Muscle layer of duodenum (tissue), 2 donors: ENCODE results near the gene PTGER1.
"Not testable (repeated sequence)": the region's sequence is repeated elsewhere in the genome, so short reads cannot be mapped to it uniquely, and the experiment has no call there.

ENCODE experiments used
- H3K27ac ChIP-seq: one replicate; pipeline ENCODE4 v1.7.0; 2013; ENCODE audit warnings: mild to moderate bottlenecking, low read length
- H3K27me3 ChIP-seq: one replicate; pipeline ENCODE4 v1.7.0; 2013; ENCODE audit warnings: low read depth, mild to moderate bottlenecking, control low read depth, low read length
- H3K36me3 ChIP-seq, 2 donors: one replicate each; pipeline ENCODE4 v1.7.0; 2013; ENCODE audit warnings: low read length in 2 of 2, control low read depth in 1 of 2, mild to moderate bottlenecking in 1 of 2; ENCODE audit not compliant: insufficient read depth in 2 of 2, control insufficient read depth in 1 of 2
- H3K4me1 ChIP-seq, 2 donors: one replicate each; pipeline ENCODE4 v1.7.0; 2013; ENCODE audit warnings: low read length in 2 of 2, mild to moderate bottlenecking in 2 of 2, control low read depth in 1 of 2, moderate library complexity in 1 of 2; ENCODE audit not compliant: insufficient read depth in 2 of 2, control insufficient read depth in 1 of 2
- H3K4me3 ChIP-seq, 2 donors: one replicate each; pipeline ENCODE4 v1.7.0; 2013; ENCODE audit warnings: low read length in 2 of 2, low read depth in 1 of 2, mild to moderate bottlenecking in 1 of 2
- H3K9me3 ChIP-seq, 2 donors: one replicate each; pipeline ENCODE4 v1.7.0; 2013; ENCODE audit warnings: low read length in 2 of 2, control low read depth in 1 of 2, mild to moderate bottlenecking in 1 of 2; ENCODE audit not compliant: control insufficient read depth in 1 of 2
- donor health status: healthy.

The PTGER1 gene

DNA sequence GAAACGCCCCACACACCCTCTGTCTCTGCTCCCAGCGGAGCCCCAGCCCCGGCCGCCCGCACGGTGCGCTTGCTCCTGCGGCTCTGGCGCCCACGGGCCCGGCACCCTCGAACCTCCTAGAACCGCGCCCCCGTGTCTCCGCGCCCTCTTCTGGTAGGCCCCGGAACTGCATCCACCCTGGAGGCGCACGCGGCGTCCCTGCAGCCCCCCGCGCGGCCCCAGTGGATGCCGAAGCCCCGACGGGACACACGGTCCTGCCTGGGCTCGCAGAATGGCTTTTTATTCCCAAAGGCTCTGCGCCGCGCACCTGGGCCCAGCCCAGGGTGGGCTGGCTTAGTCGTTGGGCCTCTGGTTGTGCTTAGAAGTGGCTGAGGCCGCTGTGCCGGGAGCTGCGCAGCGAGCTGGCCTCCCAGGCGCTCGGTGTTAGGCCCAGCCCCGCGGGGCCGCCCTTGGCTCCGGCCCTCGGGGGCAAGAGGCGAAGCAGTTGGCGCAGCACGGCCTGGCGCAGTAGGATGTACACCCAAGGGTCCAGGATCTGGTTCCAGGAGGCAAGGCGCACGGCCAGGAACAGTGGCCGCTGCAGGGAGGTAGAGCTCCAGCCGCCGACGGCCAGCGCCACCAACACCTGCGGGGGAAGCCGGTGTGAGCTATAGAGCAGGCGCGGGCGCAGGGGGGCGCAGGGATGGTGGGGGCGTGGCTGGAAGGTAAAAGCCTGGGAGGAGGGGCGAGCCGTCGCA, 2.8 kb downstream of the PTGER1 start:
- Histone ChIP-seq H3K4me3 (peak overlapping the region in 1 of 2 donors; percentile 48), H3K36me3 (peaks cover 9 to 42% of the 10 kb centered on the region in 2 donors), H3K27ac (no peak overlapping the region)

DNA sequence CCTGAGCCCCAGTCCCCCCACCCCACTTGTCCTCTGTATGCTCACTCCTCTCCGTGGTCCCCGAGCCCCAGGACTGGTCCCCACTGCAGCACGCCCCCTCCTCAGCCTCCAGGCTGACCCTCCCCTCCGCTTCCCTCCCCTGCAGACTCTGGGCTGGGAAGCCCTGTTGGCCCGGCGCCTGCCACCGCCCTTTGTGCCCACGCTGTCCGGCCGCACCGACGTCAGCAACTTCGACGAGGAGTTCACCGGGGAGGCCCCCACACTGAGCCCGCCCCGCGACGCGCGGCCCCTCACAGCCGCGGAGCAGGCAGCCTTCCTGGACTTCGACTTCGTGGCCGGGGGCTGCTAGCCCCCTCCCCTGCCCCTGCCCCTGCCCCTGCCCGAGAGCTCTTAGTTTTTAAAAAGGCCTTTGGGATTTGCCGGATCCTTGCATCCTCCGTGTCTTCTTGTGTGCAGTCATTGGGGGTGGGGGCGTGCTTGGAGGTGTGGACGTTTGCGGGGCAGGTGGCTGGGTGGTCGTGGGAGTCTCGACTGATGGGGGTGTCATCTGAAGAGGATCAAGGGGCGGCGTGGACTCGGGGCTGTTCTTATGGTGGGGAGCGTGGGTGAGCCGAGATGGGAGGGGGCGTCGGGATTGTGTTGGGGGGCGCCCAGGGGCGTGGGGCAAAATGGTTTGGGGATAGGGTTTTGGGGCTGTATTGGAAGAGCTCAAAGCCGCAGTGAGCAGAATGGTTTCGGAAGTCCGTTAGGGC, 3.5 kb downstream of the PTGER1 start:
- H3K27me3 ChIP-seq: peaks cover 18% of the 10 kb centered on the region
- no peaks in the 10 kb centered on the region for H3K9me3 ChIP-seq
- H3K27ac ChIP-seq: no peak overlapping the region
- peaks cover 9 to 49% of the 10 kb centered on the region in 2 donors for H3K36me3 ChIP-seq
- H3K4me1 ChIP-seq: peaks cover 0 to 47% of the 10 kb centered on the region in 2 donors
- no peak overlapping the region for H3K4me3 ChIP-seq

More for the DNA sequence above, 2.8 kb downstream of the PTGER1 start:
- H3K27me3 ChIP-seq: peaks cover 18% of the 10 kb centered on the region
- H3K4me1 ChIP-seq: peaks cover 0 to 55% of the 10 kb centered on the region in 2 donors
- no peaks in the 10 kb centered on the region for H3K9me3 ChIP-seq

DNA sequence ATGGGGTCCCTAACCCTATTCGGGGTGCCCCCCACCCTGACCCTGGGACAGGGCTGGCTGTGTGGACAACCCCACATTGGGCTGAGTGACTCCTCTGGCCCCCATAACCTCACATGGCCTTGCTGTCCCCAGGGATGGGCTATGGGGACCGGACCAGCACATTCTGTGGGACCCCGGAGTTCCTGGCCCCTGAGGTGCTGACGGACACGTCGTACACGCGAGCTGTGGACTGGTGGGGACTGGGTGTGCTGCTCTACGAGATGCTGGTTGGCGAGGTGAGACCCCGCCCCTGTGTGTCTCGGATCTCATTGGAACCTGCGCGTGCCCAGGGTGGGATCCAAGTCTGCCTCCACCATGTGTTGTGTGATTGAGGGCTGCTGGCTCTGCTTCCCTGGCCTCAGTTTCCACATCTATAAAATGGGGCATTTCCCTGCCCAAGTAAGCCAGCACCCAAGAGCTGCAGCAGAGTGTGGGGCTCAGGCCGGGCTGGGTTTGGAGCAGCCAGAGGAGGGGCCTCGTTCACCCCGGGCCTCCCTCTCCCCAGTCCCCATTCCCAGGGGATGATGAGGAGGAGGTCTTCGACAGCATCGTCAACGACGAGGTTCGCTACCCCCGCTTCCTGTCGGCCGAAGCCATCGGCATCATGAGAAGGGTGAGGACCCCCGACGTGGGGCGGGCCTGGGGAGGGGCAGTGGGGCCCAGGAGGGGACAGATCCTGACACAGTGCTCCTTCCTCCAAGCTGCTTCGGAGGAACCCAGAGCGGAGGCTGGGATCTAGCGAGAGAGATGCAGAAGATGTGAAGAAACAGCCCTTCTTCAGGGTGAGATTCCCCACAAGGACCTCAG, 4.9 kb downstream of the PTGER1 start:
- Histone ChIP-seq H3K27ac (no peak overlapping the region), H3K4me3 (no peak overlapping the region), H3K27me3 (peaks cover 15% of the 10 kb centered on the region), H3K4me1 (peaks cover 0 to 35% of the 10 kb centered on the region in 2 donors), H3K36me3 (peaks cover 9 to 58% of the 10 kb centered on the region in 2 donors), H3K9me3 (no peaks in the 10 kb centered on the region)

DNA sequence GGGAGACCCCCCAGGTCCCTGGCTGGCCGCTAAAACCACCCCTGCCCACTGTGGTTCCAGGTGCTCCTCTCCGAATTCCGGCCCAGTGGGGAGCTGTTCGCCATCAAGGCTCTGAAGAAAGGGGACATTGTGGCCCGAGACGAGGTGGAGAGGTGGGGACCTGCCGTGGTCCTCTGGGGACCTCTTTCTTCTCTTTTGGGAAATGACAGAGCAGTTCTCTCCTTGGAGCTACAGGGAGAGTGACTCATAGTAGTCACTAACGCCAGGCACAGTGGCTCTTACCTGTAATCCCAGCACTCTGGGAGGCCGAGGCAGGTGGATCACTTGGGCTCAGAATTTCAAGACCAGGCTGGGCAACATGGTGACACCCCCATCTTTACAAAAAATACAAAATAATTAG, 7.3 kb downstream of the PTGER1 start:
- no peaks in the 10 kb centered on the region for H3K9me3 ChIP-seq
- H3K27ac ChIP-seq: no peak overlapping the region
- H3K4me3 ChIP-seq: no peak overlapping the region
- H3K27me3 ChIP-seq: peaks cover 1% of the 10 kb centered on the region
- peaks cover 0 to 14% of the 10 kb centered on the region in 2 donors for H3K4me1 ChIP-seq
- peaks cover 17 to 79% of the 10 kb centered on the region in 2 donors for H3K36me3 ChIP-seq

DNA sequence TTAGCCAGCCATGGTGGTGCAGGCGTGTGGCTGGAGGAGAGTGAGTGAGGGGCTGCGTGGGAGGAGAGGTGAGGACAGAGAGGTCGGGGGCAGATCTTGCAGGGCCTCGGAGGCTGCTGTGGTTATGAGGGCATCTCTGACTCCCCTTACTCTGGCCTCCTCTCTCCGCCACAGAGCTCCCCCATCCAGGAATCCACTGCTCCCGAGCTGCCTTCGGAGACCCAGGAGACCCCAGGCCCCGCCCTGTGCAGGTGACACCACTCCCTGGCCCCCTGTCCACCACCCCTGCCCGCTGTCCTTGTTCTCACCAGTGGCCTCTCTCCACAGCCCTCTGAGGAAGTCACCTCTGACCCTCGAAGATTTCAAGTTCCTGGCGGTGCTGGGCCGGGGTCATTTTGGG, 7.8 kb downstream of the PTGER1 start:
- peaks cover 17 to 79% of the 10 kb centered on the region in 2 donors for H3K36me3 ChIP-seq
- H3K4me1 ChIP-seq: peaks cover 0 to 10% of the 10 kb centered on the region in 2 donors
- H3K27ac ChIP-seq: no peak overlapping the region
- H3K27me3 ChIP-seq: no peaks in the 10 kb centered on the region
- H3K4me3 ChIP-seq: no peak overlapping the region
- no peaks in the 10 kb centered on the region for H3K9me3 ChIP-seq

DNA sequence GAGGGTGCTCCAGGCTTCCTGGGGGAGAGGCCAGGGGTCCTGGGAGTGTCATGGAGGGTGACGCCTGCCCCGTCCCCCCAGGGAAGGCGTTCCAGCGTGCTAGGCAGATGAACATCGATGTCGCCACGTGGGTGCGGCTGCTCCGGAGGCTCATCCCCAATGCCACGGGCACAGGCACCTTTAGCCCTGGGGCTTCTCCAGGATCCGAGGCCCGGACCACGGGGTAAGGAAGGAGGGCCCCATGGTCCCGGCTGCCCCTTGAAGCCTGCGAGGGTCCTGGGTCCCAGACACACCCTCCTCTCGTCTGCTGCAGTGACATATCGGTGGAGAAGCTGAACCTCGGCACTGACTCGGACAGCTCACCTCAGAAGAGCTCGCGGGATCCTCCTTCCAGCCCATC, 11.4 kb downstream of the PTGER1 start:
- Histone ChIP-seq H3K27me3 (no peaks in the 10 kb centered on the region), H3K9me3 (no peaks in the 10 kb centered on the region), H3K36me3 (peaks cover 11 to 66% of the 10 kb centered on the region in 2 donors), H3K4me1 (no peaks in the 10 kb centered on the region), H3K4me3 (no peak overlapping the region), H3K27ac (no peak overlapping the region)

DNA sequence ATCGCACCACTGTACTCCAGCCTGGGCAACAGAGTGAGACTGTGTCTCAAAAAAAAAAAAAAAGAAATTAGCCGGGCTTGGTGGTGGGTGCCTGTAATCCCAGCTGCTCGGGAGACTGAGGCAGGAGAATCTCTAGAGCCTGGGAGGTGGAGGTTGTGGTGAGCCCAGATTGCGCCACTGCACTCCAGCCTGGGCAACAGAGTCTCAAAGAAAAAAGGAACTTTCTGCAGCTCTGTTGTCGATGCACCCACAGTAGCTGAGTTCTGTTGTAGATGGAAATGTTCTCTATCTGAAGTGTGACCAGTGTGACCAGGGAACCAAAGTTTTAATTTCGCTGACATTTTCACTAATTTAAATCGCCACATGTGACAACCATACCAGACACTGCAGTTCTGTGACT, 12.8 kb downstream of the PTGER1 start:
- H3K27ac ChIP-seq, H3K9me3 ChIP-seq, H3K27me3 ChIP-seq, H3K4me3 ChIP-seq, H3K4me1 ChIP-seq: not testable (repeated sequence)
- H3K36me3 ChIP-seq: peaks cover 16 to 65% of the 10 kb centered on the region in 2 donors

DNA sequence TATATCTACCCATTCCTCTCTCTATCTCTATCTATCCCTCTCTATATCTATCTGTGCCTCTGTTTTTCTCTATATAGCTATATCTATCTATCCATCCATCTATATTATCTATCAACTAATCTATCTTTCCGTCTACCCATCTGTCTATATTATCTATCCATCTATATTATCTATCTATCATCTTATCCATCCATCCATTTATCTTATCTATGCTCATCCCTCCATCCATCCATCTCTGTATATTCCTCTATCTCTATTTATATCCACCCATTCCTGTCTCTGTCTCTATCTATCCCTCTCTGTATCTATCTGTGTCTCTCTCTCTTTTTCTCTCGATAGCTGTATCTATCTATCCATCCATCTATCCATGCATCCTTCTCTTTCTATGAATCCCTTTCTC, 14.2 kb downstream of the PTGER1 start:
- Histone ChIP-seq H3K36me3 (peaks cover 16 to 54% of the 10 kb centered on the region in 2 donors), H3K9me3 (no peaks in the 10 kb centered on the region), H3K27me3 (no peaks in the 10 kb centered on the region), H3K27ac (no peak overlapping the region), H3K4me1 (no peaks in the 10 kb centered on the region), H3K4me3 (no peak overlapping the region)

DNA sequence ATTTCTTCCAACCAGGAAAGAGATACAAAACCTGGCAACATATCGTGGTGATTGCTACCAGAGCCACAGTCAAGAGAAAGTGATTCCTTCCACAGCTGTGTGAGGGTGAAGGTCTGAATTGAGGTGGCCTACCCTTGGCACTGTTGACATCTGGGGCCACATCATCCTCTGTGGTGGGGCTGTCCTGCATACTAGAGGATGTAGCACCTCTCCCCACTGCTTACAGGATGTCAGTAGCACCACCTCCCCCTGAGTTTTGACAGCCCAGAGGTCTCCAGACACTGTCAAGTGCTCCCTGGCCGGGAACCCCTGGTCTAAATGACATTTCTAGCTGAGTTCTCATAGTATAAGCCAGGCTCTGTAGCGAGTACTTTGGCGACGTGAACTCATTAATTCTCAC, 15.5 kb downstream of the PTGER1 start:
- H3K27me3 ChIP-seq: no peaks in the 10 kb centered on the region
- no peak overlapping the region for H3K27ac ChIP-seq
- no peaks in the 10 kb centered on the region for H3K9me3 ChIP-seq
- H3K36me3 ChIP-seq: peaks cover 14 to 49% of the 10 kb centered on the region in 2 donors
- H3K4me1 ChIP-seq: no peaks in the 10 kb centered on the region
- no peak overlapping the region for H3K4me3 ChIP-seq

DNA sequence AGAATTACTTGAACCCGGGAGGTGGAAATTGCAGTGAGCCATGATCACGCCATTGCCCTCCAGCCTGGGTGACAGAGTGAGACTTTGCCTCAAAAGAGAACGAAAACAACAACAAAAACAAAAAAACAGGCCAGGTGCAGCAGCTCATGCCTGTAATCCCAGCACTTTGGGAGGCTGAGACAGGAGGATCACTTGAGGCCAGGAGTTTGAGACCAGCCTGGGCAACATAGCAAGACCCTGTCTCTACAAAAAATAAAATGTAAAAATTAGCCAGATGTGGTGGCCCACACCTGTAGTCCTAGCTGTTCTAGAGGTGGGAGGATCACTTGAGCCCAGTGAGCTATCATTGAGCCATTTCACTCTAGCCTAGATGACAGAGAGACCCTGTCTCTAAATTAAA, 22.9 kb downstream of the PTGER1 start:
- not testable (repeated sequence) for H3K4me3 ChIP-seq, H3K27ac ChIP-seq, H3K9me3 ChIP-seq, H3K27me3 ChIP-seq, H3K4me1 ChIP-seq
- H3K36me3 ChIP-seq: peaks cover 12 to 54% of the 10 kb centered on the region in 2 donors

DNA sequence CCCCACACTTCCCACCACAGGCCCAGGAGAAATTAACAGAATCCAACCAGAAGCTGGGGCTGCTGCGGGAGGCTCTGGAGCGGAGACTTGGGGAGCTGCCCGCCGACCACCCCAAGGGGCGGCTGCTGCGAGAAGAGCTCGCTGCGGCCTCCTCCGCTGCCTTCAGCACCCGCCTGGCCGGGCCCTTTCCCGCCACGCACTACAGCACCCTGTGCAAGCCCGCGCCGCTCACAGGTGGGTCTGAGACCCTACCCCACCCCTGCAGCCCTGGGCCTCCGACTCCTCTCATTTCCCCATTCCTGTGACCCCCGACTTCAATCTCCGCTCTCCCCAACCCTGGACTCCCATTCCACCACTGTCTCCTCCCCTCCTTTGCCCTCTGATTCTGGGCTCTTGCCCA, 24.3 kb downstream of the PTGER1 start:
- Histone ChIP-seq H3K36me3 (peaks cover 19 to 68% of the 10 kb centered on the region in 2 donors), H3K27me3 (no peaks in the 10 kb centered on the region), H3K4me3 (no peak overlapping the region), H3K9me3 (no peaks in the 10 kb centered on the region), H3K4me1 (no peaks in the 10 kb centered on the region), H3K27ac (no peak overlapping the region)
